ENCODE measurements around the gene HPCAL1.

GRCh38 chr2:10317646-10318045 lies 14.9 kb downstream of the HPCAL1 start:
- TF ChIP-seq POLR2A (IDR thresholded peaks at IDR 0.05; ENCODE audit: low read depth, low read length) (no peak), LARP7 (IDR thresholded peaks at IDR 0.05) (no peak), SIN3A (IDR thresholded peaks at IDR 0.05; ENCODE audit: low read depth, low read length) (no peak), REST (IDR thresholded peaks at IDR 0.05; ENCODE audit: low read depth, low read length) (no peak), CTCF (IDR thresholded peaks at IDR 0.05 in 2 of 3, conservative IDR thresholded peaks at IDR 0.05 in 1 of 3; ENCODE audit: control insufficient read depth in 2 of 3, extremely low read depth in 1 of 3, insufficient read depth in 1 of 3, low read depth in 3 of 3, low read length in 3 of 3) (no peak), TAF1 (IDR thresholded peaks at IDR 0.05; ENCODE audit: borderline replicate concordance, low read depth, low read length) (no peak), ZNF687 (IDR thresholded peaks at IDR 0.05) (no peak), ZNF384 (IDR thresholded peaks at IDR 0.05; ENCODE audit: borderline replicate concordance, low read depth, low read length) (no peak), ESRRA (IDR thresholded peaks at IDR 0.05; ENCODE audit: low read length) (no peak), ZNF217 (IDR thresholded peaks at IDR 0.05) (no peak), CUX1 (IDR thresholded peaks at IDR 0.05; ENCODE audit: insufficient replicate concordance, low read depth, low read length) (no peak), RELA (IDR thresholded peaks at IDR 0.05; ENCODE audit: borderline replicate concordance, partially characterized antibody) (no peak), POLR2AphosphoS5 (IDR thresholded peaks at IDR 0.05; ENCODE audit: low read length) (no peak)
